A673 (cell line): ENCODE results near the gene HACE1. TPM values are rescaled to one million over a fixed set of nuclear protein-coding genes. Genes with fewer than 3 reads are reported as not detected.
"Not testable (repeated sequence)": the region's sequence is repeated elsewhere in the genome, so short reads cannot be mapped to it uniquely, and the experiment has no call there.

Experiments used
- BruUV-seq: library from RNA; stranded (reverse); fragments of 400-500 nt; replicated peaks from 2 replicates; lab custom pipeline; 2021; lab: Mats Ljungman, UMichigan
- CTCF ChIA-PET: fragments of 300-600 bp; sonication (Branson Sonifier 250); formaldehyde crosslinking; loops from one replicate; lab custom pipeline; 2022; ENCODE audit warnings: antibody characterized with exemption; lab: Charles Lee
- POLR2A ChIA-PET: fragments of 300-600 bp; sonication (Branson Sonifier 250); formaldehyde crosslinking; loops from one replicate; lab custom pipeline; 2022; ENCODE audit warnings: antibody characterized with exemption; ENCODE audit not compliant: low non-redundant PET; lab: Charles Lee
- DNase-seq: peaks from one replicate; pipeline ENCODE4 v3.0.0-alpha.2; 2015; ENCODE audit warnings: low spot score
- H3K27ac ChIP-seq: fragments of 200-600 bp; sonication (generic); 2 replicates; pipeline ENCODE4 v1.5.1; 2016; ENCODE audit warnings: mixed run types, low read depth, mild to moderate bottlenecking, mixed read lengths, antibody characterized with exemption, low read length; ENCODE audit not compliant: poor library complexity, severe bottlenecking
- H3K27me3 ChIP-seq: fragments of 200-600 bp; sonication (generic); replicated peaks from 2 replicates; pipeline ENCODE4 v1.6.1; 2017; ENCODE audit warnings: mixed run types, low read depth, mild to moderate bottlenecking, mixed read lengths, antibody characterized with exemption, low read length; ENCODE audit not compliant: insufficient read depth, poor library complexity
- H3K36me3 ChIP-seq: fragments of 200-600 bp; sonication (generic); 2 replicates; pipeline ENCODE4 v1.6.1; 2016; ENCODE audit warnings: mixed run types, mild to moderate bottlenecking, mixed read lengths, antibody characterized with exemption, low read length; ENCODE audit not compliant: insufficient read depth, poor library complexity, severe bottlenecking
- H3K4me1 ChIP-seq: fragments of 200-600 bp; sonication (generic); 2 replicates; pipeline ENCODE4 v1.6.1; 2017; ENCODE audit warnings: mixed run types, mild to moderate bottlenecking, mixed read lengths, antibody characterized with exemption, low read length; ENCODE audit not compliant: insufficient read depth, poor library complexity, severe bottlenecking
- H3K4me3 ChIP-seq: fragments of 200-600 bp; sonication (generic); 2 replicates; pipeline ENCODE4 v1.5.1; 2016; ENCODE audit warnings: low read depth, mixed run types, mild to moderate bottlenecking, mixed read lengths, low read length; ENCODE audit not compliant: poor library complexity, severe bottlenecking
- H3K9me3 ChIP-seq: fragments of 200-600 bp; sonication (generic); 2 replicates; pipeline ENCODE4 v1.6.1; 2016; ENCODE audit warnings: mixed run types, low read depth, mild to moderate bottlenecking, mixed read lengths, antibody characterized with exemption, low read length; ENCODE audit not compliant: poor library complexity, severe bottlenecking
- EZH2 ChIP-seq: fragments of 200-600 bp; sonication (generic); IDR thresholded peaks from 2 replicates; pipeline ENCODE4 v1.6.1; 2017; ENCODE audit warnings: borderline replicate concordance, low read depth, mild to moderate bottlenecking, mixed read lengths, antibody characterized with exemption, low read length; ENCODE audit not compliant: poor library complexity, severe bottlenecking
- intact Hi-C: fragments of 100-400 bp; cut with micrococcal nuclease; formaldehyde crosslinking; loops from one replicate; pipeline ENCODE4 v1.10.0; 2022; ENCODE audit not compliant: unreplicated experiment
- total RNA-seq: library from RNA; stranded (reverse); gene quantifications from 2 replicates; pipeline ENCODE4 v1.2.3, GENCODE V29; 2021
- TF ChIP-seq, protein P1 (sequence below): fragments of 300-800, 200-600 bp; sonication (generic); conservative IDR thresholded peaks from 2 replicates; pipeline ENCODE4 v1.5.1; 2017; ENCODE audit warnings: low read depth, mild to moderate bottlenecking, antibody characterized with exemption, low read length, moderate library complexity, mixed read lengths

HACE1 gene
- total RNA-seq, 1 experiment from 2014 or later, result 16.3 TPM

DNA sequence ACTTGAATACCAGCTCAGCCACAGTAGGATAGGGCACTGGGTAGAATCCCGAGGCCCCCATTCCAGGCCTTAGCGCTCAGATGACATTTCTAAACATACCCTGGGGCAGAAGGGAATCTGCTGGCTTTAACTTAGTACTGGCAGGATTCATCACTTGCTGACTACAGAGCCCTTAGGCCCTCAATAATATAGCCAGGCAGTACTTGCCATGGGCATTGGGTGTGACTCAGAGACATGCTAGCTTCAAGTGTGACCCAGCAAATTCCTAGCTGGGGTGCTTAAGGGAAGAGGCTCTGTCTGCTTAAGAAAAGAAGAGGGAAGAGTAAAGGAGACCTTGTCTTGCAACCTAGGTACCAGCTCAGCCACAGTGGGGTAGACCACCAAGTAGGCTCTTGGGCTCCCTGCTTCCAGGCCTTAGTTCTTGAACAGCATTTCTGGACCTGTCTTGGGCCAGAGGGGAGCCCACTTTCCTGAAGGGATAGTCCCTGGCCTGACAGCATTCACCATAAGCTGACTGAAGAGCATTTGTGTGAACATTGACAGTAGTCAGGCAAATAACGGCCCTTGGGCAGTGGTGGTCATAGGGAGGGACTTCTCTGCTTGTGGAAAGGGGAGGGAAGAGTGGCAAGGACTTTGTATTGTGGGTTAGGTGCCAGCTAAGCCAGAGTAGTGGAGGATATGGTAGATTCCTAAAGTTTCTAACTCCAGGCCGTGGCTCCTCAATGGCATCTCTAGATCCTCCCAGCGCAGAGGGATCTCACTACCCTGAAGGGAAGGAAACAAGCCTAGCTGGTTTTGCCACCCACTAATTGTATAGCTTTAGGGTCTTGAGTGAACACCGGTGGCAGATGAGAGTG is 48.5 kb upstream of the HACE1 start:
- POLR2A ChIA-PET, result no interaction called here
- no peaks in the 10 kb centered on the region for H3K4me1 ChIP-seq
- intact Hi-C loops, result no loop called here
- no peaks in the 10 kb centered on the region for H3K36me3 ChIP-seq
- no peaks in the 10 kb centered on the region for H3K27me3 ChIP-seq
- DNase-seq, result no peak
- CTCF ChIA-PET, result no interaction called here
- H3K9me3 ChIP-seq, result no peaks in the 10 kb centered on the region
- no TSS peak for BruUV-seq
- no peak overlapping the region for H3K27ac ChIP-seq
- TF ChIP-seq EZH2, result no peak
- TF ChIP-seq, protein P1, sequence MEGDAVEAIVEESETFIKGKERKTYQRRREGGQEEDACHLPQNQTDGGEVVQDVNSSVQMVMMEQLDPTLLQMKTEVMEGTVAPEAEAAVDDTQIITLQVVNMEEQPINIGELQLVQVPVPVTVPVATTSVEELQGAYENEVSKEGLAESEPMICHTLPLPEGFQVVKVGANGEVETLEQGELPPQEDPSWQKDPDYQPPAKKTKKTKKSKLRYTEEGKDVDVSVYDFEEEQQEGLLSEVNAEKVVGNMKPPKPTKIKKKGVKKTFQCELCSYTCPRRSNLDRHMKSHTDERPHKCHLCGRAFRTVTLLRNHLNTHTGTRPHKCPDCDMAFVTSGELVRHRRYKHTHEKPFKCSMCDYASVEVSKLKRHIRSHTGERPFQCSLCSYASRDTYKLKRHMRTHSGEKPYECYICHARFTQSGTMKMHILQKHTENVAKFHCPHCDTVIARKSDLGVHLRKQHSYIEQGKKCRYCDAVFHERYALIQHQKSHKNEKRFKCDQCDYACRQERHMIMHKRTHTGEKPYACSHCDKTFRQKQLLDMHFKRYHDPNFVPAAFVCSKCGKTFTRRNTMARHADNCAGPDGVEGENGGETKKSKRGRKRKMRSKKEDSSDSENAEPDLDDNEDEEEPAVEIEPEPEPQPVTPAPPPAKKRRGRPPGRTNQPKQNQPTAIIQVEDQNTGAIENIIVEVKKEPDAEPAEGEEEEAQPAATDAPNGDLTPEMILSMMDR, result no peak
- H3K4me3 ChIP-seq, result no peak overlapping the region

DNA sequence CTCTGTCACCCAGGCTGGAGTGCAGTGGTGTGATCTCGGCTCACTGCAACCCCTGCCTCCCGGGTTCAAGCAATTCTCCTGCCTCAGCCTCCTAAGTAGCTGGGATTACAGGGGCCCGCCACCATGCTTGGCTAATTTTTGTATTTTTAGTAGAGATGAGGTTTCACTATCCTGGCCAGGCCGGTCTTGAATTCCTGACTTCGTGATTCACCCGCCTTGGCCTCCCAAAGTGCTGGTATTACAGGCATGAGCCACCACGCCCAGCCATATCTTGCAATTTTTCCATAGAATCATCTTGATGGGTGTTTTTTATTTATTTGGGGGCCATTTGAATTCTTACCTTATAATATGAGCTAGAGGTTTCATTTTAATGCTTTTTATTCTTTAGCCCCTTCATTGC is 39.2 kb upstream of the HACE1 start:
- H3K4me3 ChIP-seq, H3K36me3 ChIP-seq, POLR2A ChIA-PET, H3K9me3 ChIP-seq, CTCF ChIA-PET, BruUV-seq, H3K4me1 ChIP-seq, intact Hi-C loops, DNase-seq, H3K27ac ChIP-seq, H3K27me3 ChIP-seq: not testable (repeated sequence)

DNA sequence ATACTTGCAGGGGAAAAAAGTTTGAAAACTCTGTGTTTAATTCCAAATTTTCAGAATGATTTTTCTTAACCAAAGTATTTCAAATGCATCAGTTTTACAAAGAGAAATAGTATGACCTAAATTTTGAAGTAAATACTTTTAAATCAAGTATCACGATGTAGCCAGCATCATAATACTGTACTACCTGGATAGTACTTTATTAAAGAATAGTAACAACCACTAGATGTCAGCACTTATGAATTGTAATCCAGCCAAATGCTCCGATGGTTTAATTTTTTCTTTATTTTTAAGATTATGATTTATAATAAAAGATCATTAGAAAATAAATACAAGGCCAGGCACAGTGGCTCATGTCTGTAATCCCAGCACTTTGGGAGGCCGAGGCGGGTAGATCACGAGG is 37.2 kb upstream of the HACE1 start:
- no peak overlapping the region for H3K4me3 ChIP-seq
- intact Hi-C loops, result no loop called here
- BruUV-seq, result no TSS peak
- H3K27me3 ChIP-seq, result no peaks in the 10 kb centered on the region
- CTCF ChIA-PET, result interaction anchor here (0.6 kb wide), 1 partner anchor 193 kb away, joined by 3 read pairs; no protein-coding TSS in a partner anchor
- H3K9me3 ChIP-seq, result no peaks in the 10 kb centered on the region
- TF ChIP-seq, protein P1, result peak; percentile 50
- TF ChIP-seq EZH2, result no peak
- H3K27ac ChIP-seq, result no peak overlapping the region
- H3K36me3 ChIP-seq, result no peaks in the 10 kb centered on the region
- H3K4me1 ChIP-seq, result no peaks in the 10 kb centered on the region
- DNase-seq, result no peak
- POLR2A ChIA-PET, result no interaction called here
